ENCODE data around the gene FAM120A. TPM values are rescaled to one million over a fixed set of nuclear protein-coding genes. Genes with fewer than 3 reads are reported as not detected.

The FAM120A gene
- total RNA-seq, 1 experiment from 2014 or later, result 43.2 TPM

DNA sequence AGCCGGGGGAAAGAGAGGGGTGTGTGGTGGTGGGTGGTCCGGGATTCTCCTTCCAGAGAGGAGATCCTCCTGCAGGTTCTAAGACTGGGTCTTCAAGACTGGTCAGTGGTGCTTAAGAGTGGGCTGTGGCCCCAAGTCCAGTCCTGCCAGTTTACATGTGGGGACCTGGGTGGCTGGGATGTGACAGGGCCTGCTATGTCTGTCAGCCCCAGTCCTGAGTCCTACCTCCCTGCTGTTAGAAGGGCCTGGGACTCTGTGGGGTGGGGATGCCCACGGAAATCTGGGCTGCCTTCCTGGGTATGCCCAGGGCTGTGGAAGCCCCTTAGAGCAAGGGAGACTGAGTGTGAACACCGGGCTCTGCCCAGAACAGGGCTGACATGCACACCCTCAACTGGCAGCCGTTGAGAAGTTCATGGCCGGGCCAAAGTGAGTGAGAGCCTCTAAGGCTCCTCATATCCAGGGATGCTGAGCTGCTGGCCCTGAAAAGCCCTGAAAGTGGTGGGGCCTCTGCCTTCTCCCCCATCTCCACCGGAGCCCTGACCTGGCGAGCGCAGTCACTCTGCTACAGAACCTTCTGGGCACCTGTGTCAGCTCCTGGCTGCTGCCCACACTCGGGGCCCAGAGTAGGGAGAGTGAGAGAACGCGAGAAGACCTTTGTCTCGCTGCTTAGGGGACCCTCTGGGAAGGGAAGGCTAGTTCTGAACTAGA lies 126.6 kb downstream of the FAM120A start:
- H3K27ac Mint-ChIP-seq (ENCODE audit: unreplicated experiment), result peak overlapping the region; percentile 55
- CTCF ChIA-PET, result no interaction called here

GRCh38 chr9:93578844-93579243 lies 127.4 kb downstream of the FAM120A start:
- Histone ChIP-seq H3K9me3 (no peaks in the 10 kb centered on the region), H3K4me1 (peaks cover 11% of the 10 kb centered on the region), H3K4me3 (ENCODE audit: low read depth, low read length) (no peak overlapping the region), H3K27me3 (replicated peaks; ENCODE audit: control insufficient read depth, insufficient read depth, low read length) (no peaks in the 10 kb centered on the region), H3K36me3 (ENCODE audit: control insufficient read depth, insufficient read depth, low read length) (no peaks in the 10 kb centered on the region)
- TF ChIP-seq CTCF (IDR thresholded peaks at IDR 0.05; ENCODE audit: insufficient read depth in 1 of 2, low read depth in 1 of 2, low read length in 1 of 2, severe bottlenecking in 1 of 2, unreplicated experiment in 1 of 2), result no peak
- H3K36me3 Mint-ChIP-seq (ENCODE audit: insufficient read depth, unreplicated experiment), result no peaks in the 10 kb centered on the region
- no peaks in the 10 kb centered on the region for H3K9me3 Mint-ChIP-seq (ENCODE audit: unreplicated experiment)
- DNase-seq, result no peak
- no peak overlapping the region for H3K4me3 Mint-ChIP-seq (ENCODE audit: unreplicated experiment)
- ChIA-PET CTCF (no interaction called here), POLR2A (no interaction called here)
- no TSS peak for BruUV-seq (replicated peaks)
- H3K27me3 Mint-ChIP-seq (ENCODE audit: insufficient read depth, unreplicated experiment), result no peaks in the 10 kb centered on the region
- H3K27ac Mint-ChIP-seq (ENCODE audit: unreplicated experiment), result no peak overlapping the region
- intact Hi-C loops (cut with micrococcal nuclease; ENCODE audit: unreplicated experiment), result no loop called here
- H3K4me1 Mint-ChIP-seq (ENCODE audit: low read depth, unreplicated experiment), result peaks cover 14% of the 10 kb centered on the region

More for the DNA sequence above, 126.6 kb downstream of the FAM120A start:
- H3K27me3 Mint-ChIP-seq (ENCODE audit: insufficient read depth, unreplicated experiment), result no peaks in the 10 kb centered on the region
- Histone ChIP-seq H3K4me1 (peaks cover 11% of the 10 kb centered on the region), H3K27me3 (replicated peaks; ENCODE audit: control insufficient read depth, insufficient read depth, low read length) (no peaks in the 10 kb centered on the region), H3K36me3 (ENCODE audit: control insufficient read depth, insufficient read depth, low read length) (no peaks in the 10 kb centered on the region), H3K9me3 (no peaks in the 10 kb centered on the region), H3K4me3 (ENCODE audit: low read depth, low read length) (no peak overlapping the region)
- TF ChIP-seq CTCF (IDR thresholded peaks at IDR 0.05; ENCODE audit: insufficient read depth in 1 of 2, low read depth in 1 of 2, low read length in 1 of 2, severe bottlenecking in 1 of 2, unreplicated experiment in 1 of 2), result no peak
- H3K4me1 Mint-ChIP-seq (ENCODE audit: low read depth, unreplicated experiment), result peaks cover 14% of the 10 kb centered on the region
- BruUV-seq (replicated peaks), result no TSS peak
- POLR2A ChIA-PET, result no interaction called here
- peak overlapping the region; percentile 68 for H3K4me3 Mint-ChIP-seq (ENCODE audit: unreplicated experiment)
- no peaks in the 10 kb centered on the region for H3K9me3 Mint-ChIP-seq (ENCODE audit: unreplicated experiment)
- no peak for DNase-seq
- intact Hi-C loops (cut with micrococcal nuclease; ENCODE audit: unreplicated experiment), result no loop called here
- no peaks in the 10 kb centered on the region for H3K36me3 Mint-ChIP-seq (ENCODE audit: insufficient read depth, unreplicated experiment)

GRCh38 chr9:93579711-93580516 lies 128.4 kb downstream of the FAM120A start:
- ChIA-PET POLR2A (no interaction called here), CTCF (interaction anchor here (1.0 kb wide), 1 partner anchor 14 kb away, joined by 5 read pairs; no protein-coding TSS in a partner anchor)
- peaks cover 11% of the 10 kb centered on the region for H3K4me1 ChIP-seq
- no peak overlapping the region for H3K4me3 Mint-ChIP-seq (ENCODE audit: unreplicated experiment)
- H3K27ac Mint-ChIP-seq (ENCODE audit: unreplicated experiment), result no peak overlapping the region
- H3K36me3 Mint-ChIP-seq (ENCODE audit: insufficient read depth, unreplicated experiment), result peaks cover 2% of the 10 kb centered on the region
- no peaks in the 10 kb centered on the region for H3K27me3 ChIP-seq (replicated peaks; ENCODE audit: control insufficient read depth, insufficient read depth, low read length)
- intact Hi-C loops (cut with micrococcal nuclease; ENCODE audit: unreplicated experiment), result no loop called here
- peaks cover 14% of the 10 kb centered on the region for H3K4me1 Mint-ChIP-seq (ENCODE audit: low read depth, unreplicated experiment)
- no peaks in the 10 kb centered on the region for H3K36me3 ChIP-seq (ENCODE audit: control insufficient read depth, insufficient read depth, low read length)
- no peak overlapping the region for H3K4me3 ChIP-seq (ENCODE audit: low read depth, low read length)
- no TSS peak for BruUV-seq (replicated peaks)
- H3K27me3 Mint-ChIP-seq (ENCODE audit: insufficient read depth, unreplicated experiment), result no peaks in the 10 kb centered on the region
- H3K9me3 ChIP-seq, result no peaks in the 10 kb centered on the region
- H3K9me3 Mint-ChIP-seq (ENCODE audit: unreplicated experiment), result no peaks in the 10 kb centered on the region
- DNase-seq, result no peak
- no peak for TF ChIP-seq CTCF (IDR thresholded peaks at IDR 0.05; ENCODE audit: insufficient read depth in 1 of 2, low read depth in 1 of 2, low read length in 1 of 2, severe bottlenecking in 1 of 2, unreplicated experiment in 1 of 2)
